Aorta (tissue), 5 donors: Measurements from ENCODE around the gene ASAP2. TPM values are rescaled to one million over a fixed set of nuclear protein-coding genes. Genes with fewer than 3 reads are reported as not detected.

Source experiments
- ATAC-seq: fragments of 200-7000 bp; cut with Tn5 transposase; one replicate; pipeline ENCODE4 v1.9.1; 2022; ENCODE audit warnings: moderate library complexity; ENCODE audit not compliant: low FRiP score
- DNase-seq, 2 donors: peaks; one replicate each; pipeline ENCODE4 v3.0.0-alpha.2; 2020
- H3K27ac ChIP-seq, 2 donors: one replicate each; pipeline ENCODE4 v1.5.1; 2013; ENCODE audit warnings: low read length in 2 of 2, mild to moderate bottlenecking in 2 of 2, moderate library complexity in 2 of 2, control low read depth in 1 of 2, inconsistent platforms in 1 of 2, low read depth in 1 of 2
- H3K27me3 ChIP-seq, 2 donors: one replicate each; pipeline ENCODE4 v1.6.1; 2013; ENCODE audit warnings: control low read depth in 1 of 2, low read length in 1 of 2, mild to moderate bottlenecking in 1 of 2, moderate library complexity in 1 of 2; ENCODE audit not compliant: insufficient read depth in 2 of 2, control insufficient read depth in 1 of 2
- H3K36me3 ChIP-seq, 2 donors: one replicate each; pipeline ENCODE4 v1.6.1; 2013; ENCODE audit warnings: control low read depth in 1 of 2, low read length in 1 of 2, mild to moderate bottlenecking in 1 of 2; ENCODE audit not compliant: insufficient read depth in 2 of 2, control insufficient read depth in 1 of 2
- H3K4me1 ChIP-seq, 2 donors: one replicate each; pipeline ENCODE4 v1.6.1; 2013; ENCODE audit warnings: low read length in 2 of 2, control low read depth in 1 of 2, mild to moderate bottlenecking in 1 of 2, moderate library complexity in 1 of 2; ENCODE audit not compliant: insufficient read depth in 2 of 2, control insufficient read depth in 1 of 2
- H3K4me3 ChIP-seq, 2 donors: one replicate each; pipeline ENCODE4 v1.5.1; 2013; ENCODE audit warnings: low read length in 2 of 2, control low read depth in 1 of 2, mild to moderate bottlenecking in 1 of 2
- H3K9me3 ChIP-seq: one replicate; pipeline ENCODE4 v1.6.1; 2013; ENCODE audit warnings: mild to moderate bottlenecking, low read length; ENCODE audit not compliant: control insufficient read depth
- WGBS, 2 donors: extraction: QIAGEN DNeasy Blood & Tissue Kit; methylation state at CpG; one replicate each; pipeline ENCODE4 v1.1.7; 2013; 5-methylcytosine and 5-hydroxymethylcytosine counted together
- intact Hi-C, 2 donors: fragments of 100-400 bp; cut with DNase I; formaldehyde crosslinking; loops; one replicate each; pipeline versions ENCODE4 v1.14.2 to v1.15.0; 2022
- polyA plus RNA-seq, 2 donors: library from polyadenylated mRNA; stranded (reverse); fragments of 200-250 nt; gene quantifications; one replicate each; pipeline ENCODE4 v1.2.3, GENCODE V29; 2013
- total RNA-seq, 2 donors: library from RNA; stranded (reverse); fragmentation: NEBNext Ultra II Directional; extraction: Animal tissue kit (Norgen Biotek cat#: 25700); gene quantifications; one replicate each; pipeline ENCODE4 v1.2.1, GENCODE V29; 2021
- donor health status: healthy with polysubstance abuse.
- donor health status: Bipolar disorder and iron deficiency.
- donor health status: DM: no; HTN: no; CAD: no.
- donor health status: DM: no; HTN: no; CAD: no.
- donor health status: DM: yes; HTN: yes; CAD: no.

Gene ASAP2
- total and polyA plus RNA-seq, 4 donors, result 16.7 to 72.4 (median 48.8) TPM

- Histone ChIP-seq H3K27ac (peak overlapping the region; percentile 65 to 69), H3K4me3 (no peak overlapping the region), H3K36me3 (no peaks in the 10 kb centered on the region), H3K9me3 (no peaks in the 10 kb centered on the region), H3K27me3 (no peaks in the 10 kb centered on the region), H3K4me1 (peaks cover 0 to 24% of the 10 kb centered on the region in 2 donors)
- WGBS, 2 donors, result 72 to 76% methylated on average over 7 of the region's 7 CpGs
- no peak for DNase-seq
- intact Hi-C loops, result loop anchor here in 1 of 2 donors (10.0 kb wide), 1 partner anchor 91 kb away; no protein-coding TSS in a partner anchor
- ATAC-seq, result no peak
Measured at GRCh38 chr2:9236045-9236344, 29.4 kb downstream of the ASAP2 start.

- H3K27me3 ChIP-seq, result no peaks in the 10 kb centered on the region
- no peak overlapping the region for H3K4me3 ChIP-seq
- WGBS, 2 donors, result 2 to 5% methylated on average over 6 of the region's 6 CpGs
- no peaks in the 10 kb centered on the region for H3K9me3 ChIP-seq
- H3K27ac ChIP-seq, result peak overlapping the region; percentile 88 to 100
- H3K4me1 ChIP-seq, result peaks cover 0 to 24% of the 10 kb centered on the region in 2 donors
- no peaks in the 10 kb centered on the region for H3K36me3 ChIP-seq
- intact Hi-C loops, result loop anchor here in 1 of 2 donors (10.0 kb wide), 1 partner anchor 92 kb away; no protein-coding TSS in a partner anchor
- no peak for ATAC-seq
- peak in 1 of 2 donors; percentile 58 for DNase-seq
Measured at GRCh38 chr2:9236867-9237266, 30.3 kb downstream of the ASAP2 start.

GRCh38 chr2:9237831-9238230, 31.2 kb downstream of the ASAP2 start:
- intact Hi-C loops, result loop anchor here in 1 of 2 donors (10.0 kb wide), 1 partner anchor 93 kb away; no protein-coding TSS in a partner anchor
- DNase-seq (peak in 1 of 2 donors; percentile 42), ATAC-seq (no peak)
- Histone ChIP-seq H3K4me3 (no peak overlapping the region), H3K4me1 (peaks cover 0 to 19% of the 10 kb centered on the region in 2 donors), H3K9me3 (no peaks in the 10 kb centered on the region), H3K27me3 (no peaks in the 10 kb centered on the region), H3K27ac (peak overlapping the region; percentile 66 to 74), H3K36me3 (no peaks in the 10 kb centered on the region)
- 88 to 92% methylated on average over 5 of the region's 5 CpGs for WGBS, 2 donors

- H3K9me3 ChIP-seq, result no peaks in the 10 kb centered on the region
- no peaks in the 10 kb centered on the region for H3K27me3 ChIP-seq
- 54% methylated on average over 7 of the region's 7 CpGs for WGBS, 2 donors
- peak overlapping the region in 1 of 2 donors; percentile 66 for H3K27ac ChIP-seq
- no peaks in the 10 kb centered on the region for H3K36me3 ChIP-seq
- no peak overlapping the region for H3K4me3 ChIP-seq
- DNase-seq (peak in 1 of 2 donors; percentile 44), ATAC-seq (no peak)
- intact Hi-C loops, result loop anchor here in 1 of 2 donors (10.0 kb wide), 1 partner anchor 94 kb away; no protein-coding TSS in a partner anchor
- peaks cover 0 to 18% of the 10 kb centered on the region in 2 donors for H3K4me1 ChIP-seq
Measured at GRCh38 chr2:9238591-9239326, 32.1 kb downstream of the ASAP2 start.

- ATAC-seq, result no peak
- H3K4me1 ChIP-seq, result peaks cover 0 to 18% of the 10 kb centered on the region in 2 donors
Measured at GRCh38 chr2:9239616-9240015, 33.0 kb downstream of the ASAP2 start.

GRCh38 chr2:9240745-9241144, 34.1 kb downstream of the ASAP2 start:
- DNase-seq (peak in 1 of 2 donors; percentile 48), ATAC-seq (no peak)
- no peak overlapping the region for H3K4me3 ChIP-seq
- no peaks in the 10 kb centered on the region for H3K27me3 ChIP-seq
- H3K36me3 ChIP-seq, result no peaks in the 10 kb centered on the region
- H3K9me3 ChIP-seq, result no peaks in the 10 kb centered on the region
- no peak overlapping the region for H3K27ac ChIP-seq
- H3K4me1 ChIP-seq, result peaks cover 0 to 27% of the 10 kb centered on the region in 2 donors
- intact Hi-C loops, result no loop called here
- WGBS, 2 donors, result 5 to 7% methylated on average over 4 of the region's 4 CpGs

More at GRCh38 chr2:9239616-9240015, 33.0 kb downstream of the ASAP2 start:
- no peak overlapping the region for H3K27ac ChIP-seq
- no peaks in the 10 kb centered on the region for H3K27me3 ChIP-seq
- WGBS, 2 donors, result 96 to 98% methylated on average over 5 of the region's 5 CpGs
- H3K4me3 ChIP-seq, result no peak overlapping the region
- intact Hi-C loops, result loop anchor here in 1 of 2 donors (10.0 kb wide), 1 partner anchor 95 kb away; no protein-coding TSS in a partner anchor
- no peaks in the 10 kb centered on the region for H3K36me3 ChIP-seq
- no peak for DNase-seq
- H3K9me3 ChIP-seq, result no peaks in the 10 kb centered on the region

- no peak for ATAC-seq
- Histone ChIP-seq H3K4me3 (no peak overlapping the region), H3K9me3 (no peaks in the 10 kb centered on the region), H3K27ac (peak overlapping the region in 1 of 2 donors; percentile 34), H3K36me3 (no peaks in the 10 kb centered on the region), H3K27me3 (no peaks in the 10 kb centered on the region), H3K4me1 (peaks cover 0 to 27% of the 10 kb centered on the region in 2 donors)
- DNase-seq, result no peak
- intact Hi-C loops, result no loop called here
- WGBS, 2 donors, result 85 to 88% methylated on average over 6 of the region's 6 CpGs
Measured at GRCh38 chr2:9241233-9241632, 34.6 kb downstream of the ASAP2 start.

- Histone ChIP-seq H3K27me3 (no peaks in the 10 kb centered on the region), H3K27ac (no peak overlapping the region), H3K4me1 (peaks cover 6 to 19% of the 10 kb centered on the region in 2 donors), H3K4me3 (no peak overlapping the region), H3K36me3 (no peaks in the 10 kb centered on the region), H3K9me3 (no peaks in the 10 kb centered on the region)
- 74 to 83% methylated on average over 8 of the region's 8 CpGs for WGBS, 2 donors
- DNase-seq, result no peak
- no peak for ATAC-seq
- intact Hi-C loops, result no loop called here
Measured at GRCh38 chr2:9243357-9243756, 36.7 kb downstream of the ASAP2 start.
